EL (cell line): Measurements from ENCODE around the gene DENND1A.
"Not testable (repeated sequence)": the region's sequence is repeated elsewhere in the genome, so short reads cannot be mapped to it uniquely, and the experiment has no call there.

Experiments used
- DNase-seq: peaks from one replicate; pipeline ENCODE4 v3.0.0-alpha.2; 2016

The DENND1A gene

GRCh38 chr9:123440256-123440655 lies 489.7 kb downstream of the DENND1A start:
- DNase-seq, result no peak

GRCh38 chr9:123438821-123439220 lies 491.1 kb downstream of the DENND1A start:
- no peak for DNase-seq

DNA sequence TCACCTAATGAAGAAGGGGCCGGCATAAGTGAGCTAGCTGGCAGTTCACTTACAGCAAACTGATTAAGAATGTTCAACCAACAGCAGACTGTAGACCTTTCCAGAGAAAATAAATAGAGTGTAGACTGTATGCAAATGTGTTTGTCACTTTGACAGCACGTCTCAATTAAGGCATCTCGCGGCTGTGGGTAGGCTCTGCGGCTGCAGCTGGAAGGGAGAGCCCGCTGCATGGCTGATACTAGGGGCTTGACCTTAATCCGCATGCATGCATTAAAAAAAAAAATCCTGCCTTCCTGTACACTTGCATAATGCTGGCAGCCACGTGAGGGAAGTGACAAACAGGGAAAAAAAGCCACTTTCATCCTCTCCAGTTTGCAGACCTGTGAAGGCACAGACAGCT lies 491.6 kb downstream of the DENND1A start:
- DNase-seq, result no peak

DNA sequence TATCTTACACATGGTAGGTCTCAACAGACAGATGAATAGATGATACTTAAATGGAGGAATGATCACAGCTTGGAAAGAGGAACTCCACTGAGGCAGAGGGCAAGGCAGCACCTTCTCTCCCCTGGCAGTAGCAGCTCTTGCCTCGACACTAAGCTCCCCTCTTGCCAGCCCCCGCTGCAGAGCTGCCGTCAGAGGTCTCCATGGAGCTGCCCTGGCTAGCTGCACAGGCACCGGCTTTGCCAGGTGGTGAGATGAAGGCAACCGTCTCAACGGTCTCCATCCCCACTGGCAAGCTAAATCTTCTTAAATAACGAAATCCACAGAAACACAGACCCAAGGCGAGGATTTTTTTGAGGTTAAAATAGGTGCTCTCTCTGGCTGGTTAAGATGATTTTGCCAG lies 492.7 kb downstream of the DENND1A start:
- DNase-seq, result no peak

DNA sequence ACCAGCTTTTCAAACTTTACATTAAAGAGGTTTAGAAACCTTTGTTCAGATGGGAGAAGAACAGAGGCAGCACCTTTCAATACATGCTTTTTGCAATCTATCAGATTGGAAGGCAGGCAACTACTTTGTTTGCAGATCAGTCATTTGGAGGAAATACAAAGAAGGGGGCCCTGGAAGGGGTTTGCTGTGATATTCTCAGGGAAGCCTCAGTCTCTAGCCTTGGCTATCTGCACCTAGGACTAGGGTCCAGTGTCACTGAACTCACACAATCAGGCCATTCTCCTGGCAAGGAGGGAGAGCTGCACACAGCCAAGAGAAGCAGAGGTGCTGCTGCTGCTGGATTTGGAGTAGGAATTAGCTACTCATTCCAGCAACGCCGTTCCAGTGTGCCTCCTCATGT lies 494.5 kb downstream of the DENND1A start:
- DNase-seq, result no peak

DNA sequence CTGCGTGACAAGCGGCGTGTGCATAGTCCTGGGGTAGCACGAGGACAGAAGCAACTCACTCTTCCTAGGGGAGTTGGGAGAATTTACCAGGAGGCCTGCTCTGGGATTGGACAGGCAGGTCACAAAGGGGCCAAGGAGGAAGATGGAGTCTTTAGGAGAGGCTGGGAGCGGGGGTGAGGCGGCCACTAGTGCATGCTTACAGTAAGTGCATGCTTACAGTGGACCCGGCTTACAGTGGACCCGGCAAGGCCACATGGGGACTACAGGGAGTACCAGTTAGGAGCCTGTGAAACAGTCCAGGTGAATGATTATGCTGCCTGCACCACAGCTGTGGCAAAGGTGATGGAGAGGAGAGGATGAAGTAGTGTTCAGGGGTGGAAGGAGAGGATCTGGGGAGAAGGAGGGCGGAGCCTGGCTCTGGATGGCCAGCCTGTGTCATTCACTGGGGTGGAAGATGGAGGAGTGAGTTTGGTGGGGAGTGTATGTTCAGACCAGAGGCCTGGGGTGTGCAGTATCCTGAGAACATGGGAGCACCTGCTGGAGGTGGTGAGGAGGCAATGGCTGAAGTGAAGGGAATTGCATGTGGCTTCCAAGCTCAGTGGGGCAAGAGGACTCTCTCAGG lies 495.2 kb downstream of the DENND1A start:
- DNase-seq, result no peak

- DNase-seq, result no peak
Observed at GRCh38 chr9:123432331-123433236, 497.3 kb downstream of the DENND1A start.

GRCh38 chr9:123431581-123431980 lies 498.3 kb downstream of the DENND1A start:
- no peak for DNase-seq

- DNase-seq, result not testable (repeated sequence)
Observed at GRCh38 chr9:123428450-123428849, 501.5 kb downstream of the DENND1A start.

DNA sequence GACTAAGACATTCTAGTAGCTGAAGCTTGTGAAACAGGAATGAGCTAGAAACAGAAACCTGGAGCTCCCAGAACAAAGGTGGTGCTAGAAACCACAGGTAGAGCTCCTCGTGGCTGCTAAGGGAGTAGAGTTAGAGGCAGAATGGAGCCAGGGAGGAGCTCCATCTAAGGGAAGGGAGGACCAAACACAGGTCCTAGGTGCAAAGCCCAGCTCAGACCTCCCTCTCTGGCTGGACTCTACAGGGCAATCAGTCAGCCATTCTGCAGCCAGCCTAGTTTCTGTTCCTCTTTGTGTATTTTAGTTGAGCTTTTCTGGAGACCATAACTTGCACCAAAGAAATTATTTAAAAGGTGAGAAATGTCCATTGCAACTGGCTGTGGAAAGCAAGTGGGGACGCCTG lies 503.5 kb downstream of the DENND1A start:
- no peak for DNase-seq

DNA sequence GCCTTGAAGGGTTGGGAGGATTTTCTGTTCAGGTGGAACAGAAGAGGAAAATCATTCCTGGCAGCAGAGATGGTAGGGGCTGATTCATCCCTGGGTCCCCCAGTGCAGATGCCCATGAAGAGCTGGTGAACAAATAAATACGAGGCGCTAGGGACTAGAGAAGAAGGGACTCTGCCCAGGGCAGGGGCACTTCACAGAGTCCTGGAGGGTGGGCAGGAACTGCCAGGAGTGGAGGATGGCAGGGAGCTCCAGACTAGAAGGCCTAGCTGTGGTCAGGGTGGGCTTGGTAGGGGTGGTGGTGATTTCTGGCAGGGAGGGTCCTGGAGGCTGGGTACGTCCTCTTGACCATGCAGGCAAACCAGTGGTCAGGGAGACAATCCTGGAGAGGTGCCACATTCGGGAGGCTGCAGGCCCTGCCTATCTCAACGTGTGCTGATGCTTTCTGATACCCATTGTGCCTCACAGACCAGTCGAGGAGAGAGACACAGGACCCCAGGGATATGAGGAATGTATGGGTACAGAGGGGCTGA lies 504.0 kb downstream of the DENND1A start:
- no peak for DNase-seq

DNA sequence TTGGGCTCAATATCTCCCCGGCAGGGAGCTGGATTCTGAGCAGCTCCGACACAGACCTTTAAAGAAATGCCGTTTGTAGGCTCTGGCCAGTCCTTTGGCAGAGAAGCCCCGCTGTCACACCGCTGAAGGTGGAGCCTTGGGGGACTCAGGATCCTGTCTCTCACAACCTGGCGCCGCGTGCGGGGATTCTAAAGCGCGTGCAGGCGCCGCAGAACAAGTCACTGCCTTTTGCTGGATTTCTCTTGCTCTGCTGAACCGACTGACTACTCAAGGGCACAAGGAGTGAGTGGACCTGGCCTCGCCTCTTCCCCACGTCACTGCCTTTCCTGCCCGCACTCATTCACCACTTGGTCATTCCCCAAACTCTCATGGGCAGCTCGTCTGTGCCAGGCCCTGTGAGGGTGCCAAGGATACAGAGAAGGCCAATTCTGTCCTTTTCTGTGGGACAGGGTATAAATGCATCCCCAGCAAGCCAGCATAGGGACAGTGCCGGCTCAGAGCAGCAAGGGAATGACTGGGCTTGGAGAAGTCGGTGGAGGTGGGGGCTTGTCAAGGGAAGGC lies 504.6 kb downstream of the DENND1A start:
- no peak for DNase-seq

DNA sequence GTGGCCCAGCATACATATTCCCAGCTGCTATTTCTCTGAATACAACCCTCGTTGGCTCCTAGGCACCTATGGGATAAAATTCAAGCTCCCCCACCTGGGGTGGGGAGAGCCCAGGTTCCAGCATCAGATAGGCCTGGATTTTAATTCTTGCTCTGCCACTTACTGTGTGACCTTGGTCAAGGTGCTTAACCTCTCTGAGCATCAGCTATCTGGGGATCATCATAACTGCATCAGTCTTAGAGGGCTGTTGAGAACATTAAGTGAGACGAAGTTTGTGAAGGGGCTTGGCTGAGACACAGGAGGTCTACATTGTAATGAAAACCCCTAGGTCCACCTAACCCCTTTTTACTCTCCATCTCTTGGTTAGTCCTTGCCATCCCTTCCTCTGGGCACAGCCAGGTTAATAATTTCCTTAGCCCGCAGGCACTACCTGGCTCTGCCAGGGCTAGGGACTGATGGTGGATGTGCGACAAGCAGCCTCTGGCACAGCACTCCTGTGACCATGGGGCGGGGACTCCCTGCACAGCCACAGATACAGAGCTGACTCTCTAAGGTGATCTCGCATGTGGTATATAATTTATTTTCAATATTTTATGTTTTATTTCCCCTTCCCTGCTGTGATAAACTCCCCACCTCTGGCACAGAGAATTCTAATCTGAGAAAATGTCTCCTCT lies 505.2 kb downstream of the DENND1A start:
- DNase-seq, result no peak

GRCh38 chr9:123424131-123424530 lies 505.8 kb downstream of the DENND1A start:
- no peak for DNase-seq

DNA sequence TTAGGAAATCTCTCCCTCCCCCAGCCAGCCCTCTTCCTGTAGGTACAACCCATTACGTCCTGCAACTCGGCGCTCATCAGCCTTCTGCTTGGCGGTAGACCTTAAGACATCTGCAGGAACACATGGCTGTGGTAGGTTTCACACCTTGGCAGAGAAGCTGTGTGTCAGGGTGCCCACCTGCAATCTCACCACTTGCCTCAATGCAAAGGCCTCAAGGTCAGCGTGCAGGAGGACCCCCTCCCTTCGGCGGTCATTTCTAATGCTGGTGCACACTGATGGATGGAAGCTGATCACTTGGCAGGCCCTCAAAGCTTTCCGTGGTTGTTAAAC lies 506.6 kb downstream of the DENND1A start:
- DNase-seq, result no peak

GRCh38 chr9:123422635-123423310 lies 507.2 kb downstream of the DENND1A start:
- DNase-seq, result no peak

GRCh38 chr9:123421801-123422455 lies 508.0 kb downstream of the DENND1A start:
- DNase-seq, result no peak

GRCh38 chr9:123421186-123421585 lies 508.7 kb downstream of the DENND1A start:
- no peak for DNase-seq

DNA sequence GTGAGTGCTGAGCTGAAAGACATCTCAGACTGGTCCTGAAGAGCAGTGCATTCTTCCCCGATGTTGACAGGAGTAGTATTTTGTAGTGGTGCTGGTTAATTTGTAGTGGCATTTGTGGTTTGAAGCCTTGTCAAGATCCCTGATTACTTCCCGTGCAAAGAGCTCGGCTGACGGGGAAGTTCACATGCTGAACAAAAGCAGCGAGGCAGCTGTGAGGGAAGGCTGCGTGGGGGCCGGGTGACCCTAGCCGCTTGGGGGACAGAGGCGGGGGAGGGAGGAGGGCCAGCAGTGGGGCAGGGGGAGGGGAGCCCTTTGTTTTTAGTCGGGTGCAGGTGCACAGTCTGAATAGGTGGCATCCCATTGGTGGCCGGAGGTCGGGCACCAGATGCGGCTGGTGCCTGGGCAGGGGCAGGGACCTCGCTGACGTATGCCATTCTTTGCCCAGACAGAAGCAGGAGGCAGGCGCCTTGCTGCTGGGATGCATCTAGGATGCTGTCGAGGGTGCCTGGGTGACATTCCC lies 509.3 kb downstream of the DENND1A start:
- no peak for DNase-seq

DNA sequence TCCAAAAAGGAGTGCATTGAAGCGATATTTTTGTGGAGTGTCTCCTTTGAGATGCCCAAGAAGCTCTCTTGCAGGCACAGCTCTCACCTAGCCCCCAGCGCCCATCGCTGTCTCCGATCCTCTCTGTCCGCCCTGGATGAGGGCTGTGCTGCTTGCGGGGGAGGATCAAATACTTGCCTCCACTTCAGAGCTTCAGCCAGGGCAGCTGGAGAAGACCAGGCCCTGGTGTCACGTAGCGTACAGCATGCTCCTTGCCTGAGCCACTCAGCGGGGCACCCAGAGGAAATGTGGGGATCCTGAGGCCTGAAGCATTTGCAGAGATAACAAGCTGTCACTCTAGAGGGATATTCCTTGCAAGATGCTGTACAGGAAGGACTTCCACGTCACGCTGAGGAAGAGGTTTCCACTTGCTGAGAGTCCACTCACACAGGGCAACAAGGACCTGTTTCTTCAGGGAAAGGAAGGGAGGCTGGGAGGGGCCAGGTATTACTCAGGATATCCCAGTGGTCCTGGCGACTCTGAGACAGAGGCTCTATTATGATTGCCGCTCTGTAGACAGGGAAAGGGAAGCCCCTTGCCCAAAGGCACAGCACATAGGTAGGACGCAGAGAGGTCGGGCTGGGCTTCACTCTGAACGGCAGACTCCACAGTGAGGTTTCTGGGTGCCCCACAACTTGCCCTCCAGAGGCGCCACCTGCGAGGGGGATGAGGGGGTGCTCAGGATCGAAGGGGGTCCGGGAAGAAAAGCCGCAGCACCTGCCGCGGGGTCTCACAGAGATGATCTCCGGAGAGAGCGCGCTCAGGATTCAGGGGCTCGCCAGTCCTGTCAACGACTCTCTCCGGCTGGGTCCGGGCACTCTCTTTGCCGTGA lies 510.0 kb downstream of the DENND1A start:
- DNase-seq, result no peak

- DNase-seq, result no peak
Observed at GRCh38 chr9:123419091-123419490, 510.8 kb downstream of the DENND1A start.
